ENCODE measurements around the gene GOLGA6D.
"Not testable (repeated sequence)": the region's sequence is repeated elsewhere in the genome, so short reads cannot be mapped to it uniquely, and the experiment has no call there.

Gene GOLGA6D, protein sequence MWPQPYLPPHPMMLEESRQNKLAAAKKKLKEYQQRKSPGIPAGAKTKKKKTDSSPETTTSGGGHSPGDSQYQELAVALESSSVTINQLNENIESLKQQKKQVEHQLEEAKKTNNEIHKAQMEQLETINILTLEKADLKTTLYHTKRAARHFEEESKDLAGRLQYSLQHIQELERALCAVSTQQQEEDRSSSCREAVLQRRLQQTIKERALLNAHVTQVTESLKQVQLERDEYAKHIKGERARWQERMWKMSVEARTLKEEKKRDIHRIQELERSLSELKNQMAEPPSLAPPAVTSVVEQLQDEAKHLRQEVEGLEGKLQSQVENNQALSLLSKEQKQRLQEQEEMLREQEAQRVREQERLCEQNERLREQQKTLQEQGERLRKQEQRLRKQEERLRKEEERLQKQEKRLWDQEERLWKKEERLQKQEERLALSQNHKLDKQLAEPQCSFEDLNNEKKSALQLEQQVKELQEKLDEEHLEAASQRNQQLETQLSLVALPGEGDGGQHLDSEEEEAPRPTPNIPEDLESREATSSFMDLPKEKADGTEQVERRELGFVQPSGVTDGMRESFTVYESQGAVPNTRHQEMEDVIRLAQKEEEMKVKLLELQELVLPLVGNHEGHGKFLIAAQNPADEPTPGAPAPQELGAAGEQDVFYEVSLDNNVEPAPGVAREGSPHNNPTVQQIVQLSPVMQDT

DNA sequence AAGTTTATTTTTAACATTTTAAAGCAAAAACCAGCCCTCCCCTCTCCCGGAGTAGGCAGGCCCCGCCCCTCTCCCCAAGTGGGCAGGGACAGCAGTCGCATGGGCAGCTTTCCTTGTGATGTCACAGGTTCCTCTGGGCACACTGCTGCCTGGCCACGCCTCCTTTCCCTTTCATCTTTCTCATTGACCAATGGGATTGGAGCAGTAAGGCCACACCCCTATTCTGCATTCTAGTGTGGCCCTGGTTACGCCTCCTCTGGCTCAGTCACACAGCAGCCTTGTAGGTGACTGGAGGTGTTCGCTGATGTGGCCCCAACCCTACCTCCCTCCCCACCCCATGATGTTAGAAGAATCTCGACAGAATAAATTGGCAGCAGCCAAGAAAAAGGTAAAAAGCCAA lies at the start of gene GOLGA6D:
Gene GOLGA6D, plus strand, starts transcription at position 264 of the 400 bp plus-strand sequence. Its CDS starts 41 bp downstream, at position 305.
- not testable (repeated sequence) for DNase-seq

DNA sequence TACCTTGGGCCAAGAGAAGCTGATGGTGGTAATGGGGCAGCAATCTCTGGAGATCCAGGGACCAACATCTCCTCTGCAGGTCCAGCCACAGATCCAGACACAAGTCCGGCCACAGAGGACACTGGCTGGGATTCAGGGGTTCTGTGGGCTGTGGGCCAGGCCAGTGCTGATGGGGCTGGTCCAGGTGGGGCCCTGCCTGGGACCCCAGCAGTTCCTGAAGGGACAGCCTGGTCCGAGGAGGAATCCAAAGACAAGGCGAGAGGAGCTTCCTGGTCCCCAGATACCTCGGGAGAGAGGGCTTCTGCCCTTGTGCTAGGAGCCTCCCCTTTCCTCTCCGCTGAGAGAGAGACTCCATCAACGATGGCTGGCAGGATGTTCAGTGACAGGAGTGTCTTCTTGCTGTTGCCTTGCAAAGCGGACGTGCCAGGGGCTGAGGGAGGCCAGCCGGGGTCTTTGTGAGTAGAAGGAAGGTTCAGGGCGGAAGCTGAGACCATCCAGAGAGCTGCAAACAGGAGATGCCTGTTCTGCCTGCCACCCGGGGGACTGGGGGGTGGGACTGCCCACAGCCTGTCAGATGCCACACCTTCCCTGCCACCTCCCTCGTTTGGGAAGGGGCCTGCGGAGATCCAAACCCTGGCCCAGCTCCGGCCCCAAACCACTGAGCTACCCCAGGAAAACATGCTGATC lies 49.0 kb upstream of the GOLGA6D start:
- DNase-seq: no peak

GRCh38 chr15:75234191-75234810 lies 48.3 kb upstream of the GOLGA6D start:
- DNase-seq: no peak

DNA sequence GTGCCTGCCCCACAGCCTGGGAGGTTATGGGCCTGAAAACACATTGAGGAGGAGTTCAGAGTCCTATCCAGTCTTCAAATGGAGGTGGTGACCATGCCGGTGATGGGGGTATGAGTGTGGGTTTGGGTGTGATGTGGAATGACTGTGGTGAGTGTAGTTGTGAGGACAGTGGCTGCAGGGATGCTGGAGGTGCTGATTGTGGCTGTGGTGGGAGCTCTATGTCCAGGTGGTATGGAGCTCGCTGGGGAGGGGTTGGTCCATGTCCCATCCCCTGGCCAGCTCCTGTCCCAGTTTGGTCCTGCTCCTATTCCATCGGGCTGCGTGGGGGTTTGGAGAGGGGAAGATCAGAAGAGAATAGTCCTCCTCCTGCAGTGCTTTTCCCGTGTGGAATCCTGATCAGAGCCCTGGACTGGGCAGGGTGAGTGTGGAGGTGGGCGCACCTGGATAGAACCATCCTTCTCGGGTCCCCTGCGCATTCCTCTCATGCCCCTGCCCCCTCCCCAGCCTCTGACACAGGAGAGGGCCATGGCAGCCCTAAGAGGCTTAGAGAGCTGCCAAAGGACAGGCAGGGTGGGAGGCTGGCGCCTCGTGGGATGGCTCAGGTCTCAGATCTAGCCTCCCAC lies 47.5 kb upstream of the GOLGA6D start:
- no peak for DNase-seq

GRCh38 chr15:75235760-75236729 lies 46.6 kb upstream of the GOLGA6D start:
- no peak for DNase-seq

GRCh38 chr15:75237316-75237982 lies 45.2 kb upstream of the GOLGA6D start:
- no peak for DNase-seq

GRCh38 chr15:75238150-75238549 lies 44.5 kb upstream of the GOLGA6D start:
- no peak for DNase-seq

DNA sequence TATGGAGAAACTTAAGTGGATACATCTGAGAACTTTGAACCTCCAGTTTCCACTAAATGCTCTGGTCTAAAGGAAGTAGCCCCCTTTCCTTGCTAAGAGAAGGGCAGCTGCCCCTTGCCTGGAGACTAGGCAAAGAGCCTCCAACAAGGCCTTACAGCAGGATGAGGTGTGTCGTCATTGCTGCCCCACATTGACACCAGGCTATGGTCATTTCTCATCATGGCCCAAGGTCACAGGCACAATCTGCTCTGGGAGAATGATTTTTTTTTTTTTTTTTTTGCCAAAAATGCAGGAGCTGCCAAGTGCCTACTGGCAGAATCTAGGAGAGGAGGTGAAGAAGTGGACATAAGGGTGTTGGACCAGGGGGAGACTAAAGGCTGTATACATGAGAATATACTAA lies 36.9 kb upstream of the GOLGA6D start:
- not testable (repeated sequence) for DNase-seq

GRCh38 chr15:75248991-75249390 lies 33.6 kb upstream of the GOLGA6D start:
- DNase-seq: not testable (repeated sequence)

- no peak for DNase-seq
These were observed 32.9 kb upstream of the GOLGA6D start for GRCh38 chr15:75249726-75250125.

DNA sequence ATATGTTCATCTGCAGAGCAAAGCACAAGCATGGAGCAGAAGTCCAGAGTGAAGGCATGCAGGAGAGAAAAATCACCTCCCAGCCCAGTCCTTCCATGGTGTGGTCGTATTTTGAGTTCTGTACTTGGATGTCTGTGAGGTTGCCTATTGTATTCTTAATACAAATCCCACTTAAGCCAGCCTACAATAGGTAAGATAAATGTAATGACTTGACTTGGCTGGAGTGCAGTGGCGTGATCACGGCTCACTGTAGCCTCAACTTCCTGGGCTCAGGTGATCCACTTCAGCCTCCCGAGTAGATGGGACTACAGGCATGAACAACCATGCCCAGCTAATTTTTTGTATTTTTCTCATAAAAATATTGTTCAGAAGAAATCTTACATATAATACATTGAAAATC lies 31.3 kb upstream of the GOLGA6D start:
- not testable (repeated sequence) for DNase-seq

DNA sequence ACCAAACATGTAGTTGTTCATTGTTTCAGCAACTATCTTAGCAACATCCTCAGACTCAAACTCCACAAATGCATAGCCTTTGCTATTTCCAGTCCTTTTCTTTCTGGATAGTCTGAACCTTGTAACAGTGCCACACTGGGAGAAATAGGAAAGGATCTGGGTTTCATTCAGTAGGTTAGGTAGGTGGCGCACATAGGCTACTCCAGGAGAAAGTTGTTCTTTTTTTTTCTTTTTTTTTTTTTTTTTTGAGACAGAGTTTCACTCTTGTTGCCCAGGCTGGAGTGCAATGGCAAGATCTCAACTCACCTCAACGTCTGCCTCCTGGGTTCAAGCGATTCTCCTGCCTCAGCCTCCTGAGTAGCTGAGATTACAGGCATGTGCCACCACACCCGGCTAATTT lies 30.4 kb upstream of the GOLGA6D start:
- not testable (repeated sequence) for DNase-seq

GRCh38 chr15:75258034-75258433 lies 24.6 kb upstream of the GOLGA6D start, which contains the start of gene GOLGA6C:
GOLGA6C (plus strand) TSS chr15:75258334; CDS start chr15:75258599, 265 bp downstream.
- not testable (repeated sequence) for DNase-seq

GRCh38 chr15:75258620-75259343 lies 23.9 kb upstream of the GOLGA6D start:
- DNase-seq: not testable (repeated sequence)

DNA sequence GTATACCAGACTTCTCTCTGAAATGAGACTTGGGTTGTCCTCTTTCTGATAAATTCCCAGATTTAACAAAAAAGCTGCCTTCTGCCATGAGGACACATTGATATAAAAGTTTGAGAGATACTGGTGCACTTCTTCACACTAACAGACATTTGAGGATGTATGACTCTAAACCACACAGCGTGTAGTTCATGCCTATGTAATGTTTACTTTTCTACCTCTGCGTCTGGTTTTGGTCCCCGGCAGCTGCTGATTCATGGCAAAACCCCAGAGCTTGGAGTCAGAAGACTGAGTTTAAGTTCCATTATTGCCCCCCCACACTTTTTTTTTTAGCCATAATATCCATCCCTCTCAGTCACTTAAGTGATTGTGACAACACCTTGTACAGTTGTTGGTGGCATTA lies 22.8 kb upstream of the GOLGA6D start:
- DNase-seq: not testable (repeated sequence)

DNA sequence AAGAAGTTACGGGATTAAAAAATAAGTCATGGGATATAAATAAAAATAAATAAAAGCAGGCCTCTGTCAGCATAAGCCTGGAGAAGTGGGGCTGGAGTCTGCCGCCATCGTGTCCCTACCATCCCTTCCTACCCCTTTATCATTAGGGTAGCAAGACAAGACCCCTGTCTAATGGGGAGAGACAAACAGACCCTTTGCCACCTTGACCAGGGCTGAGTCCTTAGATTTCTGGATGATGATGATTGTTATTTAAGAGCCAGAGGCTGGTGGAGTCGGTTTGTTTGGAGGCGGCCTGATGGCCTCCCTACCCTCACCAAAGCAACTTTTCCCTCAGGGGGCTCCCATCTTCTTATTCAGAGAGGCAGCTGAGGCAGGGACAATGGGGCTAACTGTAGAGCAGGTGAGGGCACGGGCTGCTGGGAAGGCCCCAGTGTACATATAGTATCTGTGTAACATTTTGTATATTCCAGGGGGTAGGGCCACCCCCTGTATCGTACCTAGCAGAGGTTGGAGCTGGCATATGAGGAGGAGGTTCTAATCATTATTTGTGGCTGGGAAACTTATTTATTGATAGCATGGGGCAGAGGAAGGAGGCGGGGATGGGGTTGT lies 8.8 kb upstream of the GOLGA6D start:
- DNase-seq: not testable (repeated sequence)

- not testable (repeated sequence) for DNase-seq
These were observed 8.0 kb upstream of the GOLGA6D start for GRCh38 chr15:75274509-75275107.

DNA sequence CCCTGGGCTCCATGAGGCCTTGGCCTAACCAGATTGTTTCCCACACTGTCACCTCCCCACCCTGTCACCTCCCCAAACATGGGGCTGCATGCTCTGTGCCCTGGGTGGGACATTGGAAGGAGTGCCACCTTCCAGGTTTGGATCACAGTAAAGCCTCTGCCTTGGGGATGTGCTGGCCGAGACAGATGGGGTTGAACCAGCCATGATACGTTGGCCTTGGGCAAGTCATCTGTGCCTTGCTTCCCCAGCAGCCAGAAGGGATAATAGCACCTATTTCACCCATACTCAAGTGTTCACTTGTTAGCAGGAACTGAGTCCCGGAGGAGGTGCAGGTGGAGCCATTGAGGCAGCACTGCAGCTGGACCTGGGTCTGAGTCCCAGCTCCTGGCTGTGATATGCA lies 7.0 kb upstream of the GOLGA6D start:
- not testable (repeated sequence) for DNase-seq

DNA sequence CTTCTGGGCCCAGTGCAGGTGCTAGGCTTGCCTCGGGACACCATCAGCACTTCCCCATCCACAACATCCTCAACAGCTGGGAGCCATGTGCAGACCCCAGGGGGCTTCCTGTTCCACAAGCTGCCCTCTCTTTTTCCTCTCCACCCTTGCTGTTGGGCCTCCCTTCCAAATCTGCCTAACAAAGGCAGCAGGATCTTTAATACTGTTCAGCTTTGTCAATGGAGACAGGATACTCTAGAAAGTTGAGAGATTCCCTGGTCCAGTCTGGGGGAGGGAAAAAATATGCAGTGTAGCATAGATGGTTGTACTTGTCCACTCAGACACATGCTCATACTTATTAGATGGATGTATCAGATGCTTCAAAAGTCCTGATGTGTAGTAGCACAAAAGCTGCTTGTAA lies 4.1 kb upstream of the GOLGA6D start:
- DNase-seq: not testable (repeated sequence)
